Erythroblast (primary cell): ENCODE measurements around the gene CD82.

Experiments used
- GATA1 ChIP-seq: IDR thresholded peaks from 2 replicates; pipeline ENCODE4 v1.6.1; 2011; ENCODE audit warnings: low read depth, mild to moderate bottlenecking, control low read depth, low read length, moderate library complexity
- POLR2A ChIP-seq: IDR thresholded peaks from 2 replicates; pipeline ENCODE4 v1.6.1; 2011; ENCODE audit warnings: mild to moderate bottlenecking, low read length

DNA sequence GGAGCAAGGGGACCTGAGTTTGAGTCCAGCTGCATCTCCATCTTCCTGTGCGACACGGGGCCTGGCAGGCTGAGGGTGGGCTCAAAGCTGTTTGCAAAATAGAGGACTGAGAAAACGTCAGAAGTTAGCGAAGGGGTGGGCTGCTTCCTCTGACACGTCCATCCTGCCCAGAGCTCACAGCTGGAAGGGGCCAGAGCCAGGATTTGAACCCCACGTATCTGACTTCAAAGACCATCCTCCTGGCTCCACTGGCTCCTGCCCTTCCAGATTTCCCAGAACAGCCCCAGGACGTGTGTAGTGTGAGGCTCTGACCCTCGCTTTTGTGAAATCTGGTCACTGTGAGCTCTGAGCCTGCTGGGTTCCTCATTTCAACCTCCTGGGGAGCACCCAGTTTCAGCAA lies 56.3 kb downstream of the CD82 start:
- TF ChIP-seq POLR2A (no peak), GATA1 (no peak)
